HEK293 (cell line): ENCODE data around the gene IGFBP7.

Experiments
- BCL6B ChIP-seq: fragments of 450-650 bp; formaldehyde crosslinking; IDR thresholded peaks from 2 replicates; pipeline ENCODE4 v1.5.1; 2017; ENCODE audit warnings: missing biosample characterization, missing genetic modification characterization
- FEZF1 ChIP-seq: fragments of 450-650 bp; formaldehyde crosslinking; IDR thresholded peaks from 2 replicates; pipeline ENCODE4 v1.5.1; 2016; ENCODE audit warnings: missing biosample characterization, missing genetic modification characterization
- GFI1B ChIP-seq: fragments of 450-650 bp; formaldehyde crosslinking; IDR thresholded peaks from 2 replicates; pipeline ENCODE4 v1.5.1; 2016; ENCODE audit warnings: missing biosample characterization, missing genetic modification characterization
- GLIS1 ChIP-seq: fragments of 450-650 bp; formaldehyde crosslinking; IDR thresholded peaks from 2 replicates; pipeline ENCODE4 v1.5.1; 2016; ENCODE audit warnings: missing biosample characterization, missing genetic modification characterization
- GLIS2 ChIP-seq: fragments of 450-650 bp; formaldehyde crosslinking; IDR thresholded peaks from 2 replicates; pipeline ENCODE4 v1.5.1; 2016; ENCODE audit warnings: missing biosample characterization, missing genetic modification characterization
- KLF1 ChIP-seq: fragments of 450-650 bp; formaldehyde crosslinking; IDR thresholded peaks from 2 replicates; pipeline ENCODE4 v1.5.1; 2016; ENCODE audit warnings: missing biosample characterization, missing genetic modification characterization
- KLF10 ChIP-seq: fragments of 450-650 bp; IDR thresholded peaks from 2 replicates; pipeline ENCODE4 v1.5.1; 2018; ENCODE audit warnings: missing biosample characterization, mild to moderate bottlenecking, missing genetic modification characterization
- MEIS1 ChIP-seq: sonication (generic); formaldehyde crosslinking; IDR thresholded peaks from 2 replicates; pipeline ENCODE4 v1.8.1; 2022; ENCODE audit warnings: missing genetic modification reagents, mild to moderate bottlenecking, borderline replicate concordance
- PRDM1 ChIP-seq: fragments of 450-650 bp; formaldehyde crosslinking; IDR thresholded peaks from 2 replicates; pipeline ENCODE4; 2016; ENCODE audit warnings: missing biosample characterization, missing genetic modification characterization
- PRDM4 ChIP-seq: fragments of 450-650 bp; formaldehyde crosslinking; IDR thresholded peaks from 2 replicates; pipeline ENCODE4 v1.5.1; 2017; ENCODE audit warnings: missing biosample characterization, missing genetic modification characterization
- SP7 ChIP-seq: fragments of 450-650 bp; formaldehyde crosslinking; IDR thresholded peaks from 2 replicates; pipeline ENCODE4 v1.5.1; 2016; ENCODE audit warnings: missing biosample characterization, missing genetic modification characterization
- TCF7L2 ChIP-seq: IDR thresholded peaks from 2 replicates; pipeline ENCODE4 v1.6.1; 2011; ENCODE audit warnings: low read depth, mild to moderate bottlenecking, inconsistent platforms, low read length, moderate library complexity, borderline replicate concordance
- ZBTB10 ChIP-seq: fragments of 450-650 bp; formaldehyde crosslinking; IDR thresholded peaks from 2 replicates; pipeline ENCODE4 v1.5.1; 2016; ENCODE audit warnings: missing biosample characterization, missing genetic modification characterization
- ZBTB20 ChIP-seq: fragments of 450-650 bp; formaldehyde crosslinking; IDR thresholded peaks from 2 replicates; pipeline ENCODE4 v1.5.1; 2016; ENCODE audit warnings: missing biosample characterization, missing genetic modification characterization
- ZBTB6 ChIP-seq: fragments of 450-650 bp; formaldehyde crosslinking; IDR thresholded peaks from 2 replicates; pipeline ENCODE4 v1.5.1; 2017; ENCODE audit warnings: missing biosample characterization, missing genetic modification characterization
- ZEB2 ChIP-seq: fragments of 450-650 bp; formaldehyde crosslinking; IDR thresholded peaks from 2 replicates; pipeline ENCODE4 v1.5.1; 2016; ENCODE audit warnings: missing biosample characterization, missing genetic modification characterization
- ZNF211 ChIP-seq: fragments of 450-650 bp; formaldehyde crosslinking; IDR thresholded peaks from 2 replicates; pipeline ENCODE4 v1.5.1; 2016; ENCODE audit warnings: low read depth, missing biosample characterization, missing genetic modification characterization
- ZNF473 ChIP-seq: fragments of 450-650 bp; formaldehyde crosslinking; IDR thresholded peaks from 2 replicates; pipeline ENCODE4 v1.5.1; 2017; ENCODE audit warnings: missing biosample characterization, missing genetic modification characterization
- ZNF501 ChIP-seq: fragments of 450-650 bp; formaldehyde crosslinking; IDR thresholded peaks from 2 replicates; pipeline ENCODE4 v1.5.1; 2016; ENCODE audit warnings: missing biosample characterization, missing genetic modification characterization
- ZNF514 ChIP-seq: fragments of 450-650 bp; formaldehyde crosslinking; IDR thresholded peaks from 2 replicates; pipeline ENCODE4 v1.5.1; 2016; ENCODE audit warnings: missing biosample characterization, missing genetic modification characterization
- ZNF596 ChIP-seq: fragments of 450-650 bp; IDR thresholded peaks from 2 replicates; pipeline ENCODE4 v1.5.0; 2018; ENCODE audit warnings: missing biosample characterization, mild to moderate bottlenecking, missing genetic modification characterization, moderate library complexity
- ZNF639 ChIP-seq: fragments of 450-650 bp; formaldehyde crosslinking; IDR thresholded peaks from 2 replicates; pipeline ENCODE4 v1.5.1; 2016; ENCODE audit warnings: missing biosample characterization, missing genetic modification characterization
- ZNF660 ChIP-seq: fragments of 450-650 bp; IDR thresholded peaks from 2 replicates; pipeline ENCODE4 v1.5.1; 2018; ENCODE audit warnings: missing biosample characterization, mild to moderate bottlenecking, missing genetic modification characterization
- ZNF692 ChIP-seq: fragments of 450-650 bp; formaldehyde crosslinking; IDR thresholded peaks from 2 replicates; pipeline ENCODE4 v1.5.1; 2016; ENCODE audit warnings: missing biosample characterization, missing genetic modification characterization
- ZNF76 ChIP-seq: fragments of 450-650 bp; formaldehyde crosslinking; IDR thresholded peaks from 2 replicates; pipeline ENCODE4; 2016; ENCODE audit warnings: low read depth, missing biosample characterization, missing genetic modification characterization, borderline replicate concordance
- ZNF791 ChIP-seq: fragments of 450-650 bp; formaldehyde crosslinking; IDR thresholded peaks from 2 replicates; pipeline ENCODE4 v1.5.1; 2016; ENCODE audit warnings: missing biosample characterization, missing genetic modification characterization
- ZXDB ChIP-seq: fragments of 450-650 bp; formaldehyde crosslinking; IDR thresholded peaks from 2 replicates; pipeline ENCODE4 v1.5.1; 2016; ENCODE audit warnings: missing biosample characterization, missing genetic modification characterization

IGFBP7 gene

GRCh38 chr4:57078685-57079521 lies 31.3 kb downstream of the IGFBP7 start (continued):
- no peak for TF ChIP-seq ZBTB10 (tag by site-specific recombination)
- TF ChIP-seq ZBTB6 (tag by site-specific recombination), result peak; percentile 91
- TF ChIP-seq KLF1 (tag by site-specific recombination), result no peak
- TF ChIP-seq ZNF514 (tag by site-specific recombination), result no peak
- TF ChIP-seq ZNF692 (tag by site-specific recombination), result peak; percentile 79
- no peak; the same call in 1 of the 2 replicates for TF ChIP-seq PRDM1
- TF ChIP-seq ZNF596 (tag by site-specific recombination), result no peak
- TF ChIP-seq FEZF1 (tag by site-specific recombination), result peak; percentile 93
- TF ChIP-seq ZNF660, result peak; percentile 65
- TF ChIP-seq KLF10 (tag by site-specific recombination), result 0 out of 2 replicates have a peak, but pooled peaks have one; percentile 16
- TF ChIP-seq BCL6B (tag by site-specific recombination), result no peak
- peak; percentile 42; the same call in 1 of the 2 replicates for TF ChIP-seq ZNF639
- 0 out of 2 replicates have a peak, but pooled peaks have one; percentile 14 for TF ChIP-seq ZNF76 (tag by site-specific recombination)
- no peak for TF ChIP-seq GLIS2 (tag by site-specific recombination)
- TF ChIP-seq GLIS1 (tag by site-specific recombination), result peak; percentile 97
- peak; percentile 84; the same call in 1 of the 2 replicates for TF ChIP-seq TCF7L2
- peak; percentile 44; the same call in 1 of the 2 replicates for TF ChIP-seq ZBTB20 (tag by site-specific recombination)
- peak; percentile 38; the same call in 1 of the 2 replicates for TF ChIP-seq PRDM4 (tag by site-specific recombination)
- TF ChIP-seq ZNF211 (tag by site-specific recombination), result no peak
- TF ChIP-seq ZNF791 (tag by site-specific recombination), result no peak
- 0 out of 2 replicates have a peak, but pooled peaks have one; percentile 9 for TF ChIP-seq GFI1B (tag by site-specific recombination)
- TF ChIP-seq ZNF501 (tag by site-specific recombination), result no peak
- TF ChIP-seq MEIS1 (CRISPR knock-in tag), result peak; percentile 25; the same call in 1 of the 2 replicates
- peak; percentile 82 for TF ChIP-seq SP7
- no peak for TF ChIP-seq ZNF473 (tag by site-specific recombination)
- TF ChIP-seq ZXDB (tag by site-specific recombination), result peak; percentile 74
- peak; percentile 72 for TF ChIP-seq ZEB2 (tag by site-specific recombination)
